Upper lobe of left lung (tissue), 6 donors: ENCODE data around the gene CABLES1. TPM values are rescaled to one million over a fixed set of nuclear protein-coding genes. Genes with fewer than 3 reads are reported as not detected.
A peak's percentile ranks its signal among the peaks of the same experiment; 100 is the strongest.

Experiments used
- ATAC-seq, 2 donors: fragments of 200-7000 bp; cut with Tn5 transposase; one replicate each; pipeline ENCODE4 v1.9.1; 2022; ENCODE audit warnings: mild to moderate bottlenecking in 2 of 2, moderate library complexity in 2 of 2; ENCODE audit not compliant: low FRiP score in 2 of 2
- DNase-seq, 2 donors: peaks; one replicate each; pipeline ENCODE4 v3.0.0-alpha.2; 2019 to 2020
- H3K27ac ChIP-seq, 4 donors: fragments of 200-600 bp; sonication (generic); one replicate each; pipeline ENCODE4 v1.5.1; 2016 to 2019
- H3K27me3 ChIP-seq, 4 donors: fragments of 200-600 bp; sonication (generic); one replicate each; pipeline ENCODE4 v1.5.1; 2017 to 2019
- H3K36me3 ChIP-seq, 4 donors: fragments of 200-600 bp; sonication (generic); one replicate each; pipeline ENCODE4 v1.5.1; 2016 to 2019
- H3K4me1 ChIP-seq, 4 donors: fragments of 200-600 bp; sonication (generic); one replicate each; pipeline ENCODE4 v1.5.1; 2018 to 2019
- H3K4me3 ChIP-seq, 4 donors: fragments of 200-600 bp; sonication (generic); one replicate each; pipeline ENCODE4 v1.5.1; 2017 to 2019; ENCODE audit warnings: mild to moderate bottlenecking in 2 of 4, moderate library complexity in 1 of 4
- H3K9me3 ChIP-seq, 4 donors: fragments of 200-600 bp; sonication (generic); one replicate each; pipeline ENCODE4 v1.5.1; 2018 to 2019
- EP300 ChIP-seq, 4 donors: sonication (generic); formaldehyde crosslinking; IDR thresholded peaks; one replicate each; pipeline ENCODE4 v1.5.1; 2017; ENCODE audit warnings: antibody characterized with exemption in 4 of 4, control low read depth in 2 of 4
- POLR2A ChIP-seq, 4 donors: fragments of 450-650 bp; IDR thresholded peaks; one replicate each; pipeline ENCODE4 v1.5.1; 2016 to 2017; ENCODE audit warnings: antibody characterized with exemption in 4 of 4, mild to moderate bottlenecking in 2 of 4
- POLR2AphosphoS5 ChIP-seq, 2 donors: sonication (generic); formaldehyde crosslinking; IDR thresholded peaks; one replicate each; pipeline ENCODE4 v1.5.1; 2017; ENCODE audit warnings: antibody characterized with exemption in 2 of 2
- WGBS, 2 donors: methylation state at CpG; one replicate each; pipeline ENCODE4 v1.1.5; 2017 to 2018; 5-methylcytosine and 5-hydroxymethylcytosine counted together
- total RNA-seq, 6 donors: library from RNA; depleted of rRNA in 4 of 6; stranded (reverse); fragments of >200 nt in 4 of 6; gene quantifications; one replicate each; pipeline versions ENCODE4 v1.1.0 to v1.2.1, GENCODE V29; 2016 to 2021
- TF ChIP-seq, protein P1 (sequence below), 6 experiments: fragments of 450-650 bp in 4 of 6; fragments of 200-600 bp in 2 of 6; sonication (generic) in 2 of 6; IDR thresholded peaks; one replicate each; pipeline ENCODE4 v1.5.1; 2016 to 2019; ENCODE audit warnings: antibody characterized with exemption in 6 of 6
- donor health status: DM: no; HTN: no; CAD: no; lungs with moderate emphysema.
- donor health status: DM: no; HTN: yes; CAD: no; lungs with severe emphysema.

CABLES1 gene
- total RNA-seq, 6 donors from 2014 or later: 24.6 to 63.9 (median 40.9) TPM

DNA sequence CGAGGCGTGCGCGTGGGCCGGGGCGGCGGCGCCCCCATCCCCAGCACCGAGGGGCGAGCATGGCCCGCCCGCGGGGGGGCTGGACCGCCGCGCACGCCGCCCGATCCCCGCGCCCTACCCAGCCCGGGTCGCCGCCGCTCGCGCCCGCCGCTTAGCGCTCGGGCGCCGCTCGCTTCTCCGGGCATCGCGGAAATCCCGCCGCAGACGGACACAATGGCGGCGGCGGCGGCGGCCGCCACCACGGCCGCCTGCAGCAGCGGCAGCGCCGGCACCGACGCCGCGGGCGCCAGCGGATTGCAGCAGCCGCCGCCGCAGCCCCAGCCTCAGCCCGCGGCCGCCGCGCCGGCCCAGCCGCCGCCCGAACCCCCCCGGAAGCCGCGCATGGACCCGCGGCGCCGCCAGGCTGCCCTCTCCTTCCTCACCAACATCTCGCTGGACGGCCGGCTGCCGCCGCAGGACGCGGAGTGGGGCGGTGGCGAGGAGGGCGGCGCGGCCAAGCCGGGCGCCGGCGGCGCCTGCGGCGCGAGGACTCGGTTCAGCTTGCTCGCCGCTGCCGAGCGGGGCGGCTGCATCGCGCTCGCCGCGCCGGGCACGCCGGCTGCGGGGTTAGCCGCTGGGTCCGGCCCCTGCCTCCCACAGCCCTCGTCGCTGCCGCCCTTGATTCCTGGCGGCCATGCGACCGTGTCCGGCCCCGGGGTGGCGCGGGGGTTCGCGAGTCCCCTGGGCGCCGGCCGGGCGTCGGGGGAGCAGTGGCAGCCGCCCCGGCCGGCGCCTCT, 453 bp downstream of the CABLES1 start:
- H3K36me3 ChIP-seq: no peaks in the 10 kb centered on the region
- WGBS, 2 donors: no CpG with 5 or more reads among the region's 134 CpGs
- peak in 1 of 2 donors; percentile 92 for DNase-seq
- TF ChIP-seq POLR2A (IDR thresholded peaks at IDR 0.05): no peak
- TF ChIP-seq, protein P1, sequence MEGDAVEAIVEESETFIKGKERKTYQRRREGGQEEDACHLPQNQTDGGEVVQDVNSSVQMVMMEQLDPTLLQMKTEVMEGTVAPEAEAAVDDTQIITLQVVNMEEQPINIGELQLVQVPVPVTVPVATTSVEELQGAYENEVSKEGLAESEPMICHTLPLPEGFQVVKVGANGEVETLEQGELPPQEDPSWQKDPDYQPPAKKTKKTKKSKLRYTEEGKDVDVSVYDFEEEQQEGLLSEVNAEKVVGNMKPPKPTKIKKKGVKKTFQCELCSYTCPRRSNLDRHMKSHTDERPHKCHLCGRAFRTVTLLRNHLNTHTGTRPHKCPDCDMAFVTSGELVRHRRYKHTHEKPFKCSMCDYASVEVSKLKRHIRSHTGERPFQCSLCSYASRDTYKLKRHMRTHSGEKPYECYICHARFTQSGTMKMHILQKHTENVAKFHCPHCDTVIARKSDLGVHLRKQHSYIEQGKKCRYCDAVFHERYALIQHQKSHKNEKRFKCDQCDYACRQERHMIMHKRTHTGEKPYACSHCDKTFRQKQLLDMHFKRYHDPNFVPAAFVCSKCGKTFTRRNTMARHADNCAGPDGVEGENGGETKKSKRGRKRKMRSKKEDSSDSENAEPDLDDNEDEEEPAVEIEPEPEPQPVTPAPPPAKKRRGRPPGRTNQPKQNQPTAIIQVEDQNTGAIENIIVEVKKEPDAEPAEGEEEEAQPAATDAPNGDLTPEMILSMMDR (IDR thresholded peaks at IDR 0.05): no peak
- no peak for TF ChIP-seq EP300 (IDR thresholded peaks at IDR 0.05)
- no peak for TF ChIP-seq POLR2AphosphoS5 (IDR thresholded peaks at IDR 0.05)
- no peaks in the 10 kb centered on the region for H3K9me3 ChIP-seq
- H3K27me3 ChIP-seq: peaks cover 0 to 17% (median 0%) of the 10 kb centered on the region in 4 donors
- ATAC-seq: peak in 1 of 2 donors; percentile 63
- H3K4me1 ChIP-seq: peaks cover 15 to 68% (median 34%) of the 10 kb centered on the region in 4 donors
- H3K27ac ChIP-seq: peak overlapping the region; percentile 75 to 95 (median 85)
- H3K4me3 ChIP-seq: peak overlapping the region; percentile 34 to 75 (median 66)

DNA sequence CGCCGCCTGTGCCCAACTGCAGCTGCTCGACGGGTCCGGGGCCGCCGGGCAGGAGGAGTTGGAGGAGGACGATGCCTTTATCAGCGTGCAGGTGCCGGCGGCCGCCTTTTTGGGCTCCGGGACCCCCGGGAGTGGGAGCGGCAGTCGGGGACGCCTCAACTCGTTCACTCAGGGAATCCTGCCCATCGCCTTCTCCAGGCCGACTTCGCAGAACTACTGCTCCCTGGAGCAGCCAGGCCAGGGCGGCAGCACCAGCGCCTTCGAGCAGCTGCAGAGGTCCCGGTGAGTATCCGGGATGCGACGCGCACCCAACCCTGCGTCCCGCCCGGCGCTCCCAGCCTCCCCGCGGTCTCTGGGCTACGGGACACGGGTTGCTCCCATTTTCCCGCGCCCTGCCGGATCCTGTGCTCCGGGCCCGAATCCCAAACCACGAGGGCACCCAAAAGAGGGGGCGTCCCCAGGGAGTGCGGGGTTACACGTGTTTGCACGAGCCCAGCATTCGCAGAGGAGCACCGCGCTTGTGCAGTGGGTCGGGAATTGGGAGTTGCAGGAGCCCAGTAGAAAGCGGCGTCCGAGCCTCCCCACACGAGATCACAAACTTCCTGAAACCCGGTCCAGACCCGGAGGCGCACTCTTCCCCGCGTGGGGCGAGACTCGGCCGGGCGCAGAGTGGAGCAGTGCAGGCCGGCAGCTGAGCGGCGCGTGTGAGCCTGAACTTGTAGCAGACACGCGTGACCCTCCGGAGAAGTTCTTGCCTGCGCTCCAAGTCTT, 1.2 kb downstream of the CABLES1 start:
- Histone ChIP-seq H3K4me1 (peaks cover 23 to 68% (median 41%) of the 10 kb centered on the region in 4 donors), H3K27me3 (peaks cover 0 to 17% (median 0%) of the 10 kb centered on the region in 4 donors), H3K27ac (peak overlapping the region; percentile 65 to 95 (median 82)), H3K4me3 (peak overlapping the region; percentile 34 to 75 (median 66)), H3K9me3 (no peaks in the 10 kb centered on the region), H3K36me3 (no peaks in the 10 kb centered on the region)
- WGBS, 2 donors: 10 to 13% methylated on average over 13 to 27 of the region's 72 CpGs
- no peak for TF ChIP-seq POLR2A (IDR thresholded peaks at IDR 0.05)
- TF ChIP-seq POLR2AphosphoS5 (IDR thresholded peaks at IDR 0.05): no peak
- TF ChIP-seq, protein P1 (IDR thresholded peaks at IDR 0.05): no peak
- DNase-seq (peak; percentile 46 to 89), ATAC-seq (peak; percentile 64 to 68)

DNA sequence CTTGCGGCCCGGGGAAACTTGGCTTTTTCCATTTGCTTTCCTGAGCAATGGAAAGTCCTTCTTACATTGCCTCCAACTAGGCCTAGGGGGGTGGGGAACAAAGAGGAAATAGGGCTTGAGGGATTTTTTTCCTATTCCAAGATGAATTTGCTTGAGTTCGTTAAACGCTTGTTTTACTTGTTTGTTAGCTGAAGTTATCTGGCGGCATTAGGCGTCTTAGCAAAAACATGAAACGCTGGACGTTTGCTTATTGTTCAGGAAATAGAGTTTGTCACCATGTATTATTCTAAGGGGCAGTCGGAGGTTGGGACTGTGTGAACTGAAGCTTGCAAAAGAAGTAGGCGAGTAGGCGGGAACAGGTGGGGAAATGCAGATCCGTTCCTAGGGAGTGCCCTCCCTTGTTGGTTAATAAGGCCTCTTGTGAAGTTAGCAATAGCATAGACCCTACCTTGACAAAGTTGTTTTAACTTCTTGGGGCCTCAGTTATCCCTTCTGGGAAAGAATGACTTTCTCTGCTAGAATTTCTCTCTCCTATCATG, 1.9 kb downstream of the CABLES1 start:
- ATAC-seq (no peak), DNase-seq (peak in 1 of 2 donors; percentile 65)
- H3K27me3 ChIP-seq: peaks cover 0 to 17% (median 0%) of the 10 kb centered on the region in 4 donors
- H3K36me3 ChIP-seq: no peaks in the 10 kb centered on the region
- no peak for TF ChIP-seq POLR2AphosphoS5 (IDR thresholded peaks at IDR 0.05)
- TF ChIP-seq EP300 (IDR thresholded peaks at IDR 0.05): no peak
- H3K4me3 ChIP-seq: peak overlapping the region; percentile 34 to 75 (median 66)
- H3K27ac ChIP-seq: peak overlapping the region; percentile 65 to 95 (median 82)
- H3K9me3 ChIP-seq: no peaks in the 10 kb centered on the region
- H3K4me1 ChIP-seq: peaks cover 29 to 70% (median 48%) of the 10 kb centered on the region in 4 donors
- 20 to 31% methylated on average over 12 of the region's 12 CpGs for WGBS, 2 donors

DNA sequence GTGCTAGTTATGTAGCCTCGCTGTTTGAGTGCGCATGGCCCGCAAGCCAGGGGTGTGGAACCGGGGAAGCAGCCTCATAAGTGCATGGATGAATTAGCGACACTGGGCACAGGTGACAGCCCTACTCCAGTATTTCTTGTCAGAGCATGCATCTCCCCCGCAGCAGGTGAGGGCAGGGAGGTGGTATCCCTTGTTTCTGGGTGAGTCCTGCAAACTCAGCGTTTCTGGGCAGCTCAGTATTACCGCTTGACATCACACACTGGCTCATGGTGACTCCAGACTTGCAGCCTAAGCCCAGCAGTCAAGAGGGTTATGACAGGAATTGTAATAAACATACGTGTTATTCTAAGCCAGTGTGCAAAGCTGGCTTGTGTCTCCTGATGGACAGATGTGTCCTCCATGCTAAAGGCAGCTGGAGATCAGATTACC, 2.5 kb downstream of the CABLES1 start:
- Histone ChIP-seq H3K4me1 (peaks cover 36 to 76% (median 53%) of the 10 kb centered on the region in 4 donors), H3K4me3 (peak overlapping the region in 3 of 4 donors; percentile 60 to 75 (median 73))
- 47 to 79% methylated on average over 8 to 9 of the region's 9 CpGs for WGBS, 2 donors

More for the DNA sequence above, 2.5 kb downstream of the CABLES1 start:
- Histone ChIP-seq H3K36me3 (no peaks in the 10 kb centered on the region), H3K9me3 (no peaks in the 10 kb centered on the region), H3K27me3 (peaks cover 0 to 17% (median 0%) of the 10 kb centered on the region in 4 donors), H3K27ac (peak overlapping the region; percentile 47 to 95 (median 78))
- DNase-seq (peak in 1 of 2 donors; percentile 23), ATAC-seq (no peak)
- TF ChIP-seq, protein P1 (IDR thresholded peaks at IDR 0.05): no peak
- TF ChIP-seq POLR2AphosphoS5 (IDR thresholded peaks at IDR 0.05) (no peak), EP300 (IDR thresholded peaks at IDR 0.05) (no peak), POLR2A (IDR thresholded peaks at IDR 0.05) (no peak)
